GM12878 (cell line): ENCODE results near the gene COL11A2. TPM values are rescaled to one million over a fixed set of nuclear protein-coding genes. Genes with fewer than 3 reads are reported as not detected.

ENCODE experiments used
- ATAC-seq: fragments of 200-7000 bp; cut with Tn5 transposase; 3 replicates; pipeline ENCODE4 v1.9.1; 2020; ENCODE audit warnings: mild to moderate bottlenecking, moderate library complexity
- BruUV-seq: library from RNA; stranded (reverse); fragments of 400-500 nt; replicated peaks from 2 replicates; lab custom pipeline; 2021; lab: Mats Ljungman, UMichigan
- CTCF ChIA-PET: fragments of 300-600 bp; sonication (Branson Sonifier 250); formaldehyde crosslinking; extraction: SDS; loops from one replicate; lab custom pipeline; 2021; ENCODE audit warnings: inconsistent platforms; lab: Yijun Ruan, JAX
- POLR2A ChIA-PET: fragments of 350-600 bp; formaldehyde crosslinking; extraction: SDS; loops from one replicate; lab custom pipeline; 2021; ENCODE audit warnings: inconsistent platforms; lab: Charles Lee
- RAD21 ChIA-PET: fragments of 300-600 bp; sonication (Branson Sonifier 250); formaldehyde crosslinking; loops from one replicate; lab custom pipeline; 2023; ENCODE audit warnings: antibody characterized with exemption; ENCODE audit not compliant: unreplicated experiment; lab: Charles Lee
- SMC1A ChIA-PET: fragments of 300-600 bp; sonication (Branson Sonifier 250); formaldehyde crosslinking; loops from one replicate; lab custom pipeline; 2023; ENCODE audit not compliant: unreplicated experiment, uncharacterized antibody; lab: Charles Lee
- DNase-seq: peaks from one replicate; pipeline ENCODE4 v3.0.0-alpha.2; 2011; ENCODE audit warnings: low read depth, low spot score
- FAIRE-seq: peaks from 3 replicates; lab custom pipeline; 2011; peaks lifted over from hg19 to GRCh38; lab: Jason Lieb, UNC
- H2AFZ ChIP-seq: 2 replicates; pipeline ENCODE4 v1.6.0; 2011; ENCODE audit warnings: low read depth, low read length, control low read depth; ENCODE audit not compliant: control insufficient read depth
- H3K27ac ChIP-seq: 2 replicates; pipeline ENCODE4 v1.5.1; 2011; ENCODE audit warnings: control low read depth; ENCODE audit not compliant: control insufficient read depth, insufficient read depth
- H3K27me3 ChIP-seq, 2 experiments: replicated peaks in 1 of 2; 2 replicates each; pipeline versions ENCODE4 v1.6.0 to v1.6.1; 2011; ENCODE audit warnings: low read length in 1 of 2; ENCODE audit not compliant: control insufficient read depth in 2 of 2, insufficient read depth in 2 of 2
- H3K36me3 ChIP-seq, 2 experiments: 2 replicates each; pipeline ENCODE4 v1.5.1; 2011; ENCODE audit warnings: low read length in 1 of 2; ENCODE audit not compliant: control insufficient read depth in 2 of 2, insufficient read depth in 2 of 2
- H3K4me1 ChIP-seq: 2 replicates; pipeline ENCODE4 v1.6.1; 2011; ENCODE audit warnings: mild to moderate bottlenecking, low read length, moderate library complexity, mixed read lengths; ENCODE audit not compliant: control insufficient read depth, insufficient read depth
- H3K4me2 ChIP-seq: 2 replicates; pipeline ENCODE4 v1.6.0; 2011; ENCODE audit warnings: control low read depth; ENCODE audit not compliant: control insufficient read depth, insufficient read depth
- H3K4me3 ChIP-seq: fragments of 200-600 bp; sonication (generic); 2 replicates; pipeline ENCODE4 v1.5.1; 2016
- H3K79me2 ChIP-seq: 2 replicates; pipeline ENCODE4 v1.6.0; 2011; ENCODE audit warnings: low read length; ENCODE audit not compliant: control insufficient read depth, insufficient read depth
- H3K9ac ChIP-seq: 2 replicates; pipeline ENCODE4 v1.8.0; 2011; ENCODE audit warnings: low read length, control low read depth, mixed read lengths; ENCODE audit not compliant: control insufficient read depth, insufficient read depth
- H3K9me3 ChIP-seq: replicated peaks from 3 replicates; pipeline ENCODE4 v1.5.1; 2011; ENCODE audit warnings: mild to moderate bottlenecking, low read length; ENCODE audit not compliant: control insufficient read depth, insufficient read depth
- H4K20me1 ChIP-seq: 2 replicates; pipeline ENCODE4 v1.6.0; 2011; ENCODE audit not compliant: control insufficient read depth, insufficient read depth
- ASH2L ChIP-seq: fragments of 300-600, 200-600 bp; sonication (generic); IDR thresholded peaks from 2 replicates; pipeline ENCODE4 v1.6.1; 2017; ENCODE audit warnings: low read depth, mild to moderate bottlenecking, borderline replicate concordance
- E2F8 ChIP-seq: fragments of 450-650 bp; IDR thresholded peaks from 2 replicates; pipeline ENCODE4 v1.6.1; 2018; ENCODE audit warnings: mild to moderate bottlenecking, low read depth, moderate library complexity; ENCODE audit not compliant: partially characterized antibody
- EZH2 ChIP-seq: IDR thresholded peaks from 2 replicates; pipeline ENCODE4 v1.6.1; 2012; ENCODE audit warnings: low read depth, mild to moderate bottlenecking, control low read depth, inconsistent platforms, low read length, borderline replicate concordance; ENCODE audit not compliant: control insufficient read depth
- NR2C2 ChIP-seq: IDR thresholded peaks from 2 replicates; pipeline ENCODE4 v1.6.1; 2011; ENCODE audit warnings: borderline replicate concordance, low read depth; ENCODE audit not compliant: control insufficient read depth, insufficient read length
- SIX5 ChIP-seq: IDR thresholded peaks from 2 replicates; pipeline ENCODE4 v1.6.1; 2011; ENCODE audit warnings: mild to moderate bottlenecking, low read depth, low read length, moderate library complexity; ENCODE audit not compliant: severe bottlenecking
- SMARCA5 ChIP-seq: fragments of 450-650 bp; IDR thresholded peaks from 2 replicates; pipeline ENCODE4 v1.6.1; 2017; ENCODE audit warnings: mild to moderate bottlenecking
- TCF3 ChIP-seq: IDR thresholded peaks from 2 replicates; pipeline ENCODE4 v1.6.1; 2012; ENCODE audit warnings: low read depth, mild to moderate bottlenecking, low read length, borderline replicate concordance; ENCODE audit not compliant: insufficient read depth
- USF2 ChIP-seq: IDR thresholded peaks from 2 replicates; pipeline ENCODE4 v1.6.1; 2011; ENCODE audit warnings: low read depth, low read length, improper control_type of control experiment, borderline replicate concordance
- ZNF207 ChIP-seq: fragments of 450-650 bp; IDR thresholded peaks from 2 replicates; pipeline ENCODE4 v1.6.1; 2014; ENCODE audit warnings: antibody characterized with exemption, mild to moderate bottlenecking, borderline replicate concordance
- WGBS: methylation state at CpG from one replicate; pipeline ENCODE4 v1.1.6; 2016; ENCODE audit warnings: low lambda C conversion rate; ENCODE audit not compliant: insufficient replicate concordance, insufficient coverage; ENCODE audit errors: missing lambda C conversion rate; 5-methylcytosine and 5-hydroxymethylcytosine counted together
- in situ Hi-C: fragments of 300-500 bp; cut with MboI; formaldehyde crosslinking; loops from 9 replicates; pipeline ENCODE4 v1.14.3; 2018; ENCODE audit warnings: mixed read lengths
- intact Hi-C: fragments of 100-400 bp; cut with micrococcal nuclease; formaldehyde crosslinking; loops from one replicate; pipeline ENCODE4 v1.14.2; 2022; ENCODE audit not compliant: unreplicated experiment
- polyA plus RNA-seq, 11 experiments: library from polyadenylated mRNA; depleted of rRNA in 4 of 11; unstranded in 6 of 11; stranded (reverse) in 5 of 11; fragments of >200 nt; fragmentation: Nextera tagmentation in 4 of 11; fragmentation: Illumina TruSeq in 1 of 11; extraction: Ambion mirVana in 4 of 11; extraction: Trizol in 1 of 11; gene quantifications; 1 replicate in 1 of 11; 2 replicates in 10 of 11; pipeline versions ENCODE4 v1.2.1 to v1.2.3, GENCODE V29; 2011 to 2016; ENCODE audit warnings: inconsistent platforms in 2 of 11, missing spikeins in 2 of 11, low read depth in 1 of 11
- total RNA-seq, 4 experiments: library from RNA; depleted of rRNA in 3 of 4; stranded (reverse); fragments of >200 nt in 3 of 4; fragmentation: Illumina TruSeq in 1 of 4; extraction: Trizol in 1 of 4; gene quantifications; 2 replicates each; pipeline versions ENCODE4 v1.2.1 to v1.2.3, GENCODE V29; 2013 to 2021

Gene COL11A2
- total and polyA plus RNA-seq, 10 of the 15 experiments (the other 5 are each of a cell fraction or from before 2014, with no cell fraction given), result 0.03 to 0.83 (median 0.22) TPM; not detected in 1

GRCh38 chr6:33189164-33189563, 3.1 kb downstream of the COL11A2 start:
- peaks cover 2 to 5% of the 10 kb centered on the region in 2 experiments for H3K27me3 ChIP-seq
- H3K27ac ChIP-seq, result no peak overlapping the region
- RAD21 ChIA-PET, result no interaction called here
- in situ Hi-C loops (no loop called here), intact Hi-C loops (no loop called here)
- TF ChIP-seq ASH2L (no peak), USF2 (no peak), NR2C2 (no peak), SIX5 (no peak), ZNF207 (no peak), TCF3 (no peak), SMARCA5 (no peak), E2F8 (no peak), EZH2 (no peak)
- H4K20me1 ChIP-seq, result no peaks in the 10 kb centered on the region
- POLR2A ChIA-PET, result no interaction called here
- H3K79me2 ChIP-seq, result no peaks in the 10 kb centered on the region
- peaks cover 0 to 3% of the 10 kb centered on the region in 2 experiments; a peak in 1 of 4 replicates for H3K36me3 ChIP-seq
- no peak overlapping the region for H3K4me3 ChIP-seq
- ATAC-seq (no peak), FAIRE-seq (no peak), DNase-seq (no peak)
- H3K9ac ChIP-seq, result no peak overlapping the region
- SMC1A ChIA-PET, result interaction anchor here (1.3 kb wide), 1 partner anchor 31 kb away, joined by 3 read pairs; no protein-coding TSS in a partner anchor
- BruUV-seq, result no TSS peak
- no peaks in the 10 kb centered on the region for H3K4me1 ChIP-seq
- 53% methylated on average over 8 of the region's 8 CpGs for WGBS
- no peak overlapping the region for H3K4me2 ChIP-seq
- H3K9me3 ChIP-seq, result no peaks in the 10 kb centered on the region
- CTCF ChIA-PET, result interaction anchor here (0.7 to 1.3 kb wide), 4 partner anchors 17 to 59 kb away, joined by 3 read pairs; no protein-coding TSS in a partner anchor
- H2AFZ ChIP-seq, result no peak overlapping the region
